AG04449 (cell line): ENCODE data around the gene NEK2.
"Not testable (repeated sequence)": the region's sequence is repeated elsewhere in the genome, so short reads cannot be mapped to it uniquely, and the experiment has no call there.

ENCODE experiments used
- CTCF ChIA-PET: fragments of 350-600 bp; formaldehyde crosslinking; extraction: SDS; loops from one replicate; lab custom pipeline; 2021; ENCODE audit warnings: antibody characterized with exemption; lab: Yijun Ruan, JAX
- POLR2A ChIA-PET: fragments of 400-600, 350-600 bp; formaldehyde crosslinking; extraction: SDS; loops from one replicate; lab custom pipeline; 2020; ENCODE audit warnings: antibody characterized with exemption, inconsistent platforms; lab: Yijun Ruan, JAX
- DNase-seq: peaks from one replicate; pipeline ENCODE4 v3.0.0-alpha.2; 2010; ENCODE audit warnings: low read depth, low spot score
- H3K4me3 ChIP-seq: 2 replicates; pipeline ENCODE4 v1.5.1; 2011; ENCODE audit warnings: low read depth, mild to moderate bottlenecking, control low read depth, low read length
- CTCF ChIP-seq: IDR thresholded peaks from one replicate; pipeline ENCODE4 v1.5.1; 2011; ENCODE audit warnings: mild to moderate bottlenecking, moderate library complexity, low read length, control low read depth, inconsistent platforms; ENCODE audit not compliant: insufficient read depth; ENCODE audit errors: missing control alignments

NEK2 gene

GRCh38 chr1:211698161-211699026 is 23.0 kb upstream of the NEK2 start:
- no peak for DNase-seq
- peak; percentile 99 for TF ChIP-seq CTCF
- ChIA-PET CTCF (interaction anchor here (0.6 to 5.9 kb wide), 62 partner anchors 8 to 757 kb away, joined by 3 to 89 read pairs (median 4); partner anchors contain the start of genes DTL, INTS7 and NEK2), POLR2A (no interaction called here)
- peak overlapping the region; percentile 6; the same call in 1 of the 2 replicates for H3K4me3 ChIP-seq

DNA sequence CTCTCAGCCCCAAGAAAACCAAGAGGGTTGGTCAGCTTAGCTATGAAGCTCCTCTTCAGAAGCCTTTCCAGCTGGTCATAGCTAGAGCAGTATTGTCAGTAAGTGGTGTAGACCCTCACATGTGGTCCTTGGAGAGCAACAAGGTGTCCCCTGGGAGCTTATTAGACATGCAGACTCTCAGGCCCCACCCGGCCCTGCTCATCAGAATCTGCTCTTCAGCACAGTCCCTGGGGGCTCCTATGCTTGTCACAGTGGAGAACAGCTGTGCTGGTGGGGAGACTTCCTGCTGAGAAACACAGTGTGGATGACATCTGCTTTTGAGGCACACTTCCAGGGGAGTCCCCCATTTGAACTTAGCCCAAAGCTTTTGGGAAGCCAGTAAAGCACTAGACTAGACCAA is 21.9 kb upstream of the NEK2 start:
- no peak for TF ChIP-seq CTCF
- POLR2A ChIA-PET = no interaction called here
- DNase-seq = no peak

DNA sequence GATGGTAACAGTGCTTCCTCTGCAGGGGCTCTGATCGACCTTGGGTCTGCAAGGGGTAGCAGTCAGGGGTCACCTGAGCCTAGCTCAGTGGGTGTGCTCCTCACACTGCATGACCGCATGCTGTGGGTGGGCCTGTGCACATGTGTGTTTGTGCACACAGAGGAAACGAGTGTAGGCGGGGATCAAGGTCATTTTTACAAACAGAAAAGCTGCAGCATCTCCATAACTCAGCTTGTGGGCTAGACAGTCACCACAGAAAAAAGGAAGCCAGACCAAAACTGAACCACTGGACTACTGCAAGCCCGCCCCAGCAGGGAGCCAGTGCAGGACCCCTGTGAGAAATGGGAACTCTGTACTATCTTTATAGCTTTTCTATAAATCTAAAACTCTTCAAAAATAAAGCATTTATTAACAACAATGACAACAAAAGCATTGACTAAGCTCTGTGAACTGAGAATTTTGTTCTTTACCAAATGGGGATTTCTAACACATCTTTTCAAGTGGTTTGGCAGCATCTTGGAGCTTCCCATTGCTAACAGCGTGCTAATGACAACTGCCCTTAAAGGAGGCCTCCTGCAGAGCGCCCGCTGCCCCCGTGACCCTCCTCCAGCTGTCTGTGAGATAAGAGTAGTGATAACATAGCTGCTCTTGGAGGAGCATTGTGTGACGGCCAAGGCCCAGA is 19.9 kb upstream of the NEK2 start:
- DNase-seq = no peak
- POLR2A ChIA-PET = no interaction called here
- CTCF ChIA-PET = interaction anchor here (0.7 to 7.2 kb wide), 9 partner anchors 10 to 760 kb away, joined by 3 to 48 read pairs (median 4); partner anchors contain the start of genes DTL and INTS7

More for the DNA sequence above, 21.9 kb upstream of the NEK2 start:
- no peak overlapping the region for H3K4me3 ChIP-seq
- CTCF ChIA-PET = interaction anchor here (1.0 to 5.9 kb wide), 19 partner anchors 9 to 758 kb away, joined by 3 to 89 read pairs (median 7); partner anchors contain the start of genes DTL and INTS7

DNA sequence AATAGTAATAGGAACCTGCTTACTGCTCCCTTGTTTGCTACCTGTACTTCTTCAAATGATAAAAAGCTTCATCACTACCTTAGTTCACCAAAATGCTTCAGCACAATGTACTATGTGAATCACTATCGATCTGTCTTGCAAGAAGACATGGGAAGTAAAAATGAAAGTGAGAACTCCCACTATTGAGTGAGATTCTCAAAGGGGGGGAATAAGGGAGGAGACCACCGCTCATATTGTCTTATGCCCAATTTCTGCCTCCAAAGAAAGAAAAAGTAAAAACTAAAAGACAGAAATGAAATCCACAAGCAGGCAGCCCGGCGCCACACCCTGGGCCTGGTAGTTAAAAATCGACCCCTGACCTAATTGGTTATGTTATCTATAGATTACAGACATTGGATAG is 18.5 kb upstream of the NEK2 start:
- DNase-seq, POLR2A ChIA-PET, H3K4me3 ChIP-seq: not testable (repeated sequence)
- CTCF ChIA-PET = interaction anchor here (3.2 to 7.2 kb wide), 2 partner anchors 12 to 341 kb away, joined by 17 to 32 read pairs; partner anchors contain the start of genes DTL and INTS7

More for the DNA sequence above, 19.9 kb upstream of the NEK2 start:
- no peak overlapping the region for H3K4me3 ChIP-seq
- TF ChIP-seq CTCF = no peak

- TF ChIP-seq CTCF = no peak
- H3K4me3 ChIP-seq = no peak overlapping the region
- POLR2A ChIA-PET = no interaction called here
- DNase-seq = no peak
- CTCF ChIA-PET = no interaction called here
Measured at GRCh38 chr1:211688421-211688820, 13.0 kb upstream of the NEK2 start.

DNA sequence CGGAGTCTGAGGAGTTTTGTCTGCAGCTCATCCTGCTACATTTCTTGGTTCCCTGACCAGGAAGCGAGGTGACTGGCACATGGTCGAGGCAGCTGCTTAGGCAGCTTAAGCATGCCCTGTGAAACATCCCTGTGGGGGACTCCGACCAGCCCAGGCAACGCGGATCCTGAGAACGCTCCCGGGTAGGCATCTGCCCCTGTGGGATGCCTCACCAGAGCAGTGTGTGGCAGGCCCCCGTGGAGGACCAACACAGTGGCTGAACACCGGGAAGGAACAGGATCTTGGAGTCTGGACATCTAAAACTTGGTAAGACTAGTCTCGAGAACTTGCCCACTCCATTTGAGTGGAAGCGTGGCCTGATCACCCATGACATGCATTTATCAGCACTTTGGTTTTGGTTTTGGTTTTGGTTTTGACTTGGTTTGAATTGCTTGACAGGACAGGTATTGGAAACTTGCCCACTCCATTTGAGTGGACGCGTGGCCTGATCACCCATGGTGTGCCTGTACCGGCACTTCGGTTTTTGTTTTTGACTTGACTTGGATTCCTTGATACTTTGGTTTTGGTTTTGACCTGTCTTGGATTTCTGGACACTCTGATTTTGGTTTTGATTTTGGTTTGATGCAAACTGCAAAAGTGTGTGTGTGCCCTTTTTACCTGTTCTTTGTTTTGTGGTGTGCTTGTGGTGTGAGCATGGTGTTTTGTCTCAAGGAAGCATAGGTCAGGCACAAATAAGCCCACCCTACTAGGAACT is 12.2 kb upstream of the NEK2 start:
- no peak overlapping the region for H3K4me3 ChIP-seq
- POLR2A ChIA-PET = no interaction called here
- DNase-seq = no peak
- CTCF ChIA-PET = interaction anchor here (7.8 to 17.8 kb wide), 2 partner anchors 12 to 346 kb away, joined by 89 to 254 read pairs; partner anchors contain the start of genes DTL and INTS7
- TF ChIP-seq CTCF = no peak
